ENCODE data around the gene CAMK2G.

CAMK2G gene

DNA sequence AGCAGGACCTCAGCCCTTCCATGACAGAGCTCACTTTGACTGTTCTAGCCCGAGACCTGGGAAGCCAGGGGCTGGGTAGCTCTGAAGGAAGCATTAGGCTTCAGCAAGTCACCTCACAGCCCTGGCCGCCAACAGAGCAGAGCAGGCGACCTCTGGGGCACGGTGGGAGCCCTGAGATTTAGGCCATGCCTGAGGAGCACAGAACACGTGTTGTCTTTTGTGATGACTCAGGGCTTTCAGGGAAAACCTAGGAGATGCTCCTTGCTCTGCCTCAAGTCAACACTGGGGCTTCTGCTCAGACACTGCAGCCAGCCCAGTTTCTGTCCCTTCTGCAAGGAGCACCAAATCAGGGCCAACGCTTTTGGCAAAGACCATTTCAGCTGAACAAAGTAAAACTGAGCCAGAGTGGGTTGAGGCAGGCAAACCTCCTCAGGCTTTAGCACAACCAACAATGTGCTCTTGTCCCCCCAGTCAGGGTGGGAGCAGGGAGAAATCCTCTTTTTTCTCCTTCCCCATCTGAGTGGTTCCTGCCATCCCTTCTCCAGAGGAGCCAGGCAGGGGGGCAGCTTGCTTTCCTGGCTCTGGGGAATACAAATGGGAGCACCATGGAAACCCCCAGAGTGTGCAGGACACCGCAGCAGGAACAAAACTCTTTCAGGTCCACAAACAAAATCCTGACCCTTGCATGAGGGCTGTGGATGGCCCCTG lies 14.4 kb downstream of the CAMK2G start:
- no peak for DNase-seq

DNA sequence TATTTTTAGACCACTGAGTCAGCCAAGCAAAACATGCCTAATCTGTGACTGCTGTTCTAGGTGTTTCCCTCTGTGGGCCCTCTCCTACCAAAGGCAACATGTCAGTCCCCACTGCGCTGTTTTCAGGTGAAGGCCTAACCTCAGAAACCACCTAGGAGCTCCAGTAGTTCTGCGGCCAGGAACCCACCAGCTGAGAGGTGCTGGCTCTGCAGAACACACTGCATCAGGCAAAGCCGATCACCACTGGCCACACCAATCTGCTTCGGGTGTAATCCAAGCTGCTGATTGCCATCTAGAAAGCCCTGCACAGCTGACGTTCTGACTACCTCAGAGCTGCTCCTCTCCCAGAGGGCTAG lies 14.9 kb downstream of the CAMK2G start:
- DNase-seq = no peak

DNA sequence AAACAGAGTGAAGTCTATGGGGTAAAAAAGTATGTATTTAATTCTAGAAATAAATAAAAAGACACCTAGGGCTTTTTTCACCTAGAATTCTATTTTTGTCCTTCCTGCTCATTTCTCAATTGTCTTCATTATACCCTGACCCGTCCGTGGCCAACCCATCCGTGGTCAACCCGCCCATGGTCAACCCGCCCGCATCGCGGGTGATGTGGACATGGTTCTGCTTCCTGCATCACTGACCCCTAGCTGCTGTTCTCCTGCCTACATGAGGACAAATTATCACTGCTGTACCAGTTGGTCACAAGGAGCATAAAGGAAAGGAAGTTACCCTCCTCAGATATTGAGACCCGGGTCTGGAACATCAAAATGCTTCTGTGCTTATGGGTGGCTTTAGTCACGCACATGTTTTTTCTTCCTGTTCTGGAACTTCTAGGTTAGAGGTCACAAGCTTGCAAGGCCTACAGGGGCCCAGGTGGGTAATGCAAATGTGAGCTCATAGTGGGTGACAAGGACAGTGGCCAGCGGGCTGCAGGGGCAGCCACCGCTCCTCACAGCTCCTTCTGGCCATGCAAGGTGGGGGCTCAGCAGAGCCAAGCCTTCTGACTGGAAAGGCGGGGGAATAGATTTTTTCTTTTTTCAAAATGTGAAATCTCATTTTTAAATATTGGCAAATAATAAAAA lies 15.5 kb downstream of the CAMK2G start:
- DNase-seq = no peak

DNA sequence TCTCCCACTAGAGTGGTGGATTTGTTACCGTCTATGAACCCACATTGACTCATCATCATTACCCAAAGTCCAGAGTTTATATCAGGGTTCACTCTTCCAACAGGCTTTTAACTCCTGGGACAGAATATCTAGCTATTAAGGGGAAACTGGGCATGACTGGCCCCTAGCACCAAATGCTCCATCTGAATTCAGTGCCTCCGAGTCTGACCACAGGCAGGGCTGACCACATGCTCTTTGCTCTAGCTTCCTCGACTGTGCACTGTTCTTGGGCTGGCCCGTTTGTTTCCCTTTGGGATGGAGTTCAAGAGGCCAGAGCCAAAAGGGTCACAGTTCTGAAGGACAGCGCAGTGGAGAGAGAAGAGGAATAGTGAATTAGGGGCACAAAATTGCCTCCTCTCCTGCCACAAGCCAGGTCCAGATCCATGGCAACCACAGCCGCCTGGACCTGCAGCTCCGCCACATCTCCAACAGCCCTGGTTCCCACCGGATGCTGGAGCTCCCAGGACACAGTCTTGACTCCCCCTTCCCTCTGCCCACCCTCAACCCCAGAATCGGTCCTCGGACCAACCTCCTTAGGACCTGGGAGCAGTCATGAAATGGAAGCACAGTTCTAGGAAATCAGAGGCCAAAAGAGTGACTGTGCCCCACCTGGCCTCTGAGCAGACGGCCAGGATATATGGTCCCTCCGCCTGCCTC lies 16.2 kb downstream of the CAMK2G start:
- DNase-seq = no peak

DNA sequence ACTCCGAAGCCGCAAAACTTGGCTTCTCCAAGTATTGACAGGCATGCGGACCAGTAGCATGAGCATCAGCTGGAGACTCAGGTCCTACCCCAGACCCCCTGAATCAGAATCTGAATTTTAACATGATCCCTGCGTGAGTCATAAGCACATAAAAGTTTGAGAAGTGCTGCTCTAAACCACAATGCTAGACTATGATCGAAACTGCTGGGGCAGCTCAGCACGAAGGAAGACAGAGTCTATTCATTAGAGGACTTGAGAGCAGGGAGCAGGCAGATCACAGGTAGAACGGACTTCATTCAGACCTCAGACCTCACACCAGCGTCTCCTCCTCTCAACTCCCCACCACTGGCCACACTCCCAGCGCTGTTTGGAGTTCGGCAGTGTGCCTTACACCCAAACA lies 16.9 kb downstream of the CAMK2G start:
- no peak for DNase-seq

DNA sequence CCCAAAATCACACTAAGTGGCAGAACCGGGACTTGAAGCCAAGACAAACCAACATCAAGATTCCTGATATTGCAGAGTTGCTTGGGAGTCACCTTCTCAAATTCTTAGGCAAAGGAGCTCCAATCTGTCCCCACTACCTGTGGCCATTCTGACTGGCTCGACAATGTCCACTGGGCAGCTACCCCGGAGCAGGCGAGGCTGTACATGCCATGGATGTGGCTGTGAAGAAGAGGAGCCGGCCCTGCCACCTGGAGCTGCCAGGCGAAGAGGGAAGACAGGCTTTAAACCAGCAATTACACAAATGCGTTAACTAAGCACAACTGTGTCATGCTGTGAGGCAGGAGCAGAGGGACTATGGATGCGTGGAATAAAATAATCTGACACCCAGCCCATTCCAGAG lies 18.1 kb downstream of the CAMK2G start:
- no peak for DNase-seq

DNA sequence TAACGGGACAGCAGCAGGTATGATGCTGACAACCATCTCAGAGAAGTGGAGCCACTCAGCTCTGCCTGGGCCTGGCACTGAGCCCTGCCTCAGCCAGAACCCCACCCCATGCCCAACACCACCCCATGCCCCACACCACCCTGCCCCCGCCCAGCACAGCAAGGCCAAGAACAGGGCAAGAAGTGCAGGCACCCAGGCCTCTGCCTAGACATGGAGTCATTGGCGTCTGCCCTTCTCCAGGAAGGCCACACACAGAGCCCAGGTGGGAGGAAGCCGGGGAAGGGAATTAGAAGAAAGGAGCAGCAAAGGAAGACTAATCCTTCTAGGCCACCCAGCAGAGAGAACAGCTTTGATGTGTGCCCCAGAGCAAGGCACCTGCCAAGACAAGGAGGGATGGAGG lies 18.9 kb downstream of the CAMK2G start:
- DNase-seq = no peak

DNA sequence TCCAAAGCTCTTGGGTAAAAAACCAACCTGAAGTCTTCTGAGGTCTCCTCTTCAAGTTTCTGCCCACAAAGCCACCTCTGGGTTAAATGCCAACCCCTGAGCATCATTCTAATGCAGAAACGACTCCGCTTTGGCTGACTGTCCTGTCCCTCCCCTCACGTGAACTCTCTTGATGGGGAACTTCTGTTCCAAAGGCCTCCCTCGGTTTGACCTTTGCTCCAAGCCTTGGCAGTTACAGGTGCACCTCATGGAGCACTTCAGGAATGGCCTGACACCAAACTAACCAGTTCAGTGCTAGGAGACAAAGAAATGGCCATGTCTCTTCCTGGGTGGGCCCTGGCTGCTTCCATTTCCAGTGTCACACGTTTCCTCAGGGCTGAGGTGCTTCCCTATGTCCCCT lies 20.0 kb downstream of the CAMK2G start:
- no peak for DNase-seq

DNA sequence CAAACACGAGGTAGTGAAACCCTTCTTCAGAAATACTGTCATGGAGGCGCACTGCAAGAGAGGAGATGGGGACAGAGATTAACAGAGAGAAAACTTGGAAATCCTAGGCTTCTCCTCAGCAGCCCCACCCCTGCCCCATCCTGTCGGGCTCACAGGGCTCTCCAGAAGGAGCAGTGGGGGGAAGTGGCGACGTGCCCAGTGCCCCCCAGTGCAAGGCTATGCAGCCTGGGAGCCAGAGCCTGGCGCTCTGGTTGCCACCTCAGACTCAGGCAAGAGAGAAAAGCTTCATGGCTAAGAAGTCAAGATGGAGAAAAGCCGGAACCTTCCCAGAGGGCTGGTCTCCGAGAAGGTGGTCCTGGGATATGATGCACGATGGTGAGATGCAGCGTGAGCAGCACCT lies 21.2 kb downstream of the CAMK2G start:
- DNase-seq = no peak

DNA sequence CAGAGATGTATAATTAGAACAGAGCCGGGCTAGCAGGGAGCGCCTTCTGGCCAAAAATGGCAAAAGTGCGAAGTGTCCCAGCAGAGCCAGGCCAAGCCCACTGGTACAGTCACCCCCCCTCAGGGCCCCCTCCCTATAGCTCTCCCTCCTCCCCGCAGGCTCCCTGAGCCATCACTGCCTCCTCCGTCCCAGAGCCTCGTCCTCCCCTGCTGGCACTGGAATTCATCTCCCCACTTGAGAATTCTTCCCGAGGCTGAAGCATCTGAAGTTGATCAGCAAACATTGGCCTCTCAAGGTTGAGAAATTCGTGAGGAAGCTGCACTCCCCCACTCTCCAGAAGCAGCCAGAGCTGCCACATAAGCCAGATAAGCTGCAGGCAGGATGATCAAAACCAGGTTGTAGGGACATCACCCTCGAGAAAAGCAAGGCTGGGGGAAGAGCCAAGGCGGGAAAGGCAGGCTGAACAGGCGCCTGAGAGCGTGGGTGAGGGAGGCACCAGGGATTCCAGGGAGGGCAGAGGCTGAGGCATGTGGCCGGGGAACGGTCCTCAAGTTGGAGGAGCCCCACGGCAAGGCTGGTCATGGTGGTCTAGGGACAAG lies 23.4 kb downstream of the CAMK2G start:
- no peak for DNase-seq

DNA sequence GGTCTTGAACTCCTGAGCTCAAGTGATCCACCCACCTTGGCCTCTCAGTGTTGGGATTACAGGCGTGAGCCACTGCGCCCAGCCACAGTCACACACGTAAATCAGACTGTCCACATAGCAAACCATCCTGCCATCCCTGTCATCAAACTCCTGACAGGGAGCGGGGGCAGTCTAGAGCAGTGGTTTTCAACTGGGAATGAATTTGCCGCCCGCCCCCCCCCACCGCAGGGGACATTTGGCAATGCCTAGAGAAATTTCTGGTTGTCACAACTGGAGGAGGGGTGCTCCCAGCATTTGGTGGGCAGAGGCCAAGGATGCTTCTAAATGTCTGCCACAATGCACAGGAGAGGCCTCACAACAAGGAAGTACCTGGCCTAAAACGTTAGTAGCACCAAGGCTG lies 24.1 kb downstream of the CAMK2G start:
- DNase-seq = no peak

DNA sequence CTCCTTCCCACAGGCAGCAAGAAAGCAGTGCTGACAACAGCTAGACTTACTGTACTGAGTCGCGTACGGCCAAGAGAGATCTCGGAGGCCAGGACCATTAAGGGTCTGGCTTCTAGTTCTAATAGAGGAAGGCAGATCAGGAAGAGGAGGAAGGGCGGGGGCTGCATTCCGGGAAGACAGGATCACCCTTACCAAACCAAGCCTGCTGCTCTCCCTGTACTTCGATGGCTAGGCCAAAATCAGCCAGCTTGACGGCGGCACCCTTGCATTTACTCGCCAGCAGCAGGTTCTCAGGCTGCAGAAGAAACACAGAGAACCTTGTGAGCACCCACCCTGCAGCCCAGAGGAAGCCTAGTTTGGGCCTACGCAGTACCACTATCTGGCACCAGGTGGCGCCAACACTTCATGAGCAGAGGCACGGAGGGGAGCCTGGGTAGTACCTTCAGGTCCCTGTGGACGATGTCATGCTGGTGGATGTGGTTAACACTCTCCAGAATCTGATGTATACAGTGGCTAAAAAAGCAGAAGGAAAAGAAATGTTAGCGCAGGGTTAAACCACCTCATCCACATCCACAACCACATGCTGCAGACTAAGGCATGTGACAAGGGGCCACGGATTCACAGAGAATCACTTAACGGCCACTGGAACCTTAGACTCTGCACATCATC lies 25.4 kb downstream of the CAMK2G start:
- DNase-seq = peak; percentile 95

DNA sequence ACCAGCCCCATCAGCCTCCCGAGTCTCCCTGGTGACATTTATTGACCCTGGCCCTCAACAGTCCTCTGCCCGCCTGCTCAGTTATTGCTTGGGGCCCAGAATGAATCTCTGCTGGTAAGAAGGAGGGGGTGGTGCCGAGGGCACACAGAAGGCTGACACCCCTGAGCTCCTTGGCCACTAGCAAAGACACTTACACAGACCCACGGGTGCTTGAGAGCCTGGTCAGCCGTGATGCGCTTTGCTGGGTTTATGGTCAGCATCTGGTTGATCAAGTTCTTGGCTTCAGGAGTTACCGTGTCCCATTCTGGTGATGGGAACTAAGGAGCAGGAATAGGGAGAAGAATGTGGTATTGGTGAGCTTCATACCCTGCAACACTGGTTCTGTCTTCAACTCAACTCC lies 27.3 kb downstream of the CAMK2G start:
- DNase-seq = no peak

DNA sequence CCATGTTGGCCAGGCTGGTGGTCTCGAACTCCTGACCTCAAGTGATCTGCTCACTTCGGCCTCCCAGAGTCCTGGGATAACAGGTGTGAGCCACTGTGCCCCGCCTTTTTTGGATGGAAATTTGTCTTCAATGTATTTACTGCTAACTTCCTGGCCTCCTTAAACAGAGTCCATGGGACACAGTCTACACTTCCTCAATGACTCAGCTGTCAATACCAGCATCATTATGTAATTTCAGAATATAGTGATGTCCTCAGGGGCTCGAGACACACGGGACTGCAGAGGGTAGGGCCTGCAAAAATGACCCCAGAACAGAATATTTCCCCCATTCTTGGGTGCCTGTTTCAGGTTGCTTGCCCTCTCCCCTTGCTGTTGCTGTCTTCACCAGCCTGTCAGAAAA lies 31.1 kb downstream of the CAMK2G start:
- DNase-seq = no peak

DNA sequence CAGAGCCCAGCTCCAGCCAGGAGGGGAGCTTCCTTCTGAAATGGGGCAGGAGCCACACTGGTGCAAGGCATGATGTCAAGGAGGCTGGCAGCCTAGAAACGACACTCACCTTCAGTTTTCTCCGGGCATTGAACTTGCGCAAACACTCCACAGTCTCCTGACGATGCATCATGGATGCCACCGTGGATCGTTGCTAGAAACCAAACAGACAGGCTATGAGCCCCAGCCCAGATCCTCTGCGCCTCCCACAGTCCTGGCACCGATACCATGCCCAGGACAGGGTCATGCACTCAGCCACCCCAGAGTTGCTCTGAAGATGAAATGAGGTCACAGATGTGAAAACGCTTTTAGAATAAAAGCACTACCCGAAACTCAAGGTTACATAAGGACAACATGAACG lies 32.0 kb downstream of the CAMK2G start:
- no peak for DNase-seq

DNA sequence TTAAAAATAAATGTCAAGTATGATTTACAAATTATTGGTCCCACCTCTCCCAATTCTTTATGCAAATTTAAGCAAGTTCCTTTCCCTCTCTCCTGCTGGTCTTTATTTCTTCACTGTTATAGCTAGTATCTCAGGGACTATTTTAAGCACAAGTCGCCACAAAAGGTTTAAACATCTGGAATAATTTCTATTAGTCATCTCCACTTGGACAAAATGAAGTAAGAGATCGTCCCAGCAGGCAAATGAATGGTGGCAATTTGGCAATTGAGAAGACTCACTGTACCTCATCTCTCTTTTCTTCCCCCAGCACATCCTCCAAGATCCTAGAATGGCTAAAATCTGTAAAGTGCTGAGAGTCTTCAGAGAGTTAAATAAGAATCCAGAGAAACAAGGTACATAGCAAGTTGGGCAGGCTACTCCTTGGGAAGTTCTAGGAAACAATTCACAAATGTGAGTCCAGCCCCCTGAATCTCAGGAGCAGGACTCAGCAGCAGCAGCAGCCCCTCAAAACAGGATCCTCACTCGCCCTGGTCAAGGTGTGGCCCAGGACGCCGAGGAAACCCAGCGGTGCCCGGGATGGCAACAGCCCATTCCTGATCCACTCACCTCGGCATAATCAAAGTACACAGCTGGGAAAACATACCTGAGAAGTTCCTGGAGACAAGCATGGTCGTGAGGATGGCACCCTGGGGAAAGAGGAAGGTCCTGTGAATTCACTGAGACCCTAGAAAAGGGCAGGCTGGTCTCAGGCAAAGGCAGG lies 32.6 kb downstream of the CAMK2G start:
- DNase-seq = no peak

DNA sequence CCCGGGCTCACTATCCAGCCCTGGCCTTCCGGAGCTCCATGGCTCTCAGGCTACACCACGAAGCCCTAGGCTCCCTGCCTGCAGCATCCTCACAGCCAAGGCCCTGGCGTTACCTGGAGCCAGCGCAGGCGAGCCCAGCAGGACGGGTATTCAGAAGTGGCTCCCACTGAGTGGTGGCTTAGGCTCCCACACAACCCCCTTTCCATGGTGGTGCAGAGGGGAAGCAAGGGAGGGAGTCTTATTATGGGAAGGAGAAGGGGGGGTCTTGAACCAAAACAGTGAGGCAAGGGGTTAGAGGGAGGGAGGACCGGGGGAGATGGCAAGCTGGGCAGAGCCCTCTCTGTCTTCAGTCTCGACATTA lies 33.3 kb downstream of the CAMK2G start:
- DNase-seq = no peak

DNA sequence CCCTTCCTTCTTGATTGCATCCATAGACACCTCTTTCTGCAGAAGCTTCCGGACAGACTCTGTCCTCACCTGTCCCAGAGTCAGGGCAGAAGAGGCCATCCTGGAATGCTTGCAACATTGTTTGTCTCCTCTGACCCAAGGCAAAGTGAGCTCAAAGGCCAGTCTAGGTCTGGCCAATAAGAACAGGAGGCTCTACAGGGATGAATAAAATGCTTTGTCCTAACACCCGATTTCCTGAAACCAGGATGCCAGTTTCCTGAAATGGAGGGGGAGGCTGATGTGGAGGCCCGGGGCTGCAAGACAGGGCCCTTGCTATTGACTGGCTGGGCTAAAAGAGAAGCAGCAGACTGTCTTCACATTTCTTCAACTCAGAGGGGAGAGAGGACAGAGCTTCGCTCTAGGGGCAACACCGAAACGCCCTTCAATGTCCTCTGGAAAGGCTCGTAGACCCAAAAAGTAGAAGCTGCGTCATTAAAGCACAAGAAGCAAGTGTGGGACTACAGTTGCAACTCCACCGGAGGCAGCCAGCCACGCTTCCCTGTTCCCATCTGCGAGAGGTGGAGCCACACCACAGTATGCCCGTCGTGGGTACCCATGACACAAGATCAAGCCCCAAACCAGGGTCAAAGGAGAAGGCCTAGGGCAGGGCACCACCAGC lies 33.8 kb downstream of the CAMK2G start:
- no peak for DNase-seq

DNA sequence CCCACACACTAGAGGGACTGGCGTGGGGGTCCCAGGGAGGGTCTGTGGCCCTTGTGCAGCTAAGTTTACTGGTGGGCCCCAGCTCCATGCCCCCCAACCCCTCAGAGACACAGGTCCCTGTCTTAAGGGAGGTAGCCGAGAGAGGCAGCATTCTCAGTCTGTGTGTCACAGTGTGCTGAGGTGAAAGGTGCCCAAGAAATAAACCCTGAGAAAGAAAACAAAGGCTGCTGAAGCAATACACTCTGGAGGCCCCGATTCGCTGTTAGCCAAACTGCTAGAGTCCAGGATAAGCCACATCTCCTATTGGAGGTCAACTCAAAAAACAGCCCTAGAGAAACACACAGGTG lies 34.3 kb downstream of the CAMK2G start:
- DNase-seq = no peak

DNA sequence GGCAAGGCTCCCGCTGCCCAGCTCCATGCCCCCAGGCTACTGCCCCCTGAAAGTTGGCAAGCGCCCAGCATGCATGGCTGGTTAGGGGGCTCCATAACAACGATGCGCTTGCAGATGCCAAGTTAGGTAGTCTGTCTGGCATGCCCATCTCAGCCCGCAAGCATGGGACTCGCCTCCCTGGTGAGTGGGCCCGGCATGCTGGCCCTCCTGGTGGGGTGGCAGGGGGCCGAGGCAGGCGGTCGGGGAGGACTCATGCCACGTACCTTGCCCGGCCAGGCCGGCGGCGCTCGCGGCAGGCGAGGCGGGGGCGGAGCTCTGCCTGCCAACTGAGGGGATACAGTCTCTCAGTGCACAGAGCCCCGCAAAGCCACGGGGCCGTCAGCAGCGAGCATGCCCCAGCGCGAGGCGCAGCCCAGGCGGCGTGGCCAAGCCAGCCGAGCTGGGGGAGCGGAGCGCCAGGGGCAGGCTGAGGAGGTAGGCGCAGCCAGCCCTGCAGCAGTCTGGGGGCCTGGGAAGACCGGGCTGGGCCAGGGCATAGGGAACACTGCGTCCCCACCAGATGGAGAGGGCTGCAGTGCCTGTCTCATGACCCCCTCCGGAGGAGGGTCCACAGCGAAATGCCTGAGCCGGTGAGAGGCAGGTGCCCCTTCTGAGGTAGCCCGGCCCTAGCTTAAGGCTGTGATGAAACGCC lies 34.9 kb downstream of the CAMK2G start:
- no peak for DNase-seq

DNA sequence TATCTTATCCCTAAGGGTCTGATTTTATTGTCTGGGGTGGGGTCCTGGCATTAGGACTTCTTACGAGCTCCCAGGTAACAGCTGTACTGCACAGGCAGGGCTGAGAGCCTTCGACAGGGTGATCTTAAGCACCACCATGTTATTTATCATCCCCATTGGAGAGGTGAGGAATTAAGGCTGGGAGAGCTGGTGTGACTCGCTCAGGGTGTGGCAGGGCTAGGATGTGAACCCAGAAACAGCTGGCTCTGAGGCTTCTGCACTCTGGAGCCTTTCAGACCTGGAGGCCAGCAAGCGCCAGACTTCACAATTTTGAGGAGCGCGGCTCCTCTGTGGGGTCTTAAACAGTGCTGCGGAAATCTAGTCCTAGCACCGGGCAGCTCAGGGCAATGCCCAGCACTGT lies 35.5 kb downstream of the CAMK2G start:
- DNase-seq = no peak

Data from 8988T (cell line).